HEK293T (cell line): ENCODE measurements around the gene IGF1R.

ENCODE experiments used
- ARNT ChIP-seq: fragments of 450-650 bp; IDR thresholded peaks from 2 replicates; pipeline ENCODE4 v1.6.1; 2017; ENCODE audit warnings: mild to moderate bottlenecking
- BHLHE40 ChIP-seq: fragments of 450-650 bp; IDR thresholded peaks from 2 replicates; pipeline ENCODE4 v1.6.1; 2016; ENCODE audit warnings: mild to moderate bottlenecking, moderate library complexity, borderline replicate concordance
- CTBP1 ChIP-seq: fragments of 450-650 bp; IDR thresholded peaks from 2 replicates; pipeline ENCODE4 v1.6.1; 2016; ENCODE audit warnings: borderline replicate concordance
- ELF4 ChIP-seq: fragments of 450-650 bp; IDR thresholded peaks from 2 replicates; pipeline ENCODE4 v1.6.1; 2017; ENCODE audit warnings: antibody characterized with exemption
- FOXA1 ChIP-seq: fragments of 450-650 bp; IDR thresholded peaks from 2 replicates; pipeline ENCODE4 v1.6.1; 2016; ENCODE audit warnings: mild to moderate bottlenecking
- FOXK2 ChIP-seq: fragments of 450-650 bp; IDR thresholded peaks from 2 replicates; pipeline ENCODE4 v1.6.1; 2016; ENCODE audit warnings: mild to moderate bottlenecking
- FOXM1 ChIP-seq: fragments of 450-650 bp; IDR thresholded peaks from 2 replicates; pipeline ENCODE4 v1.6.1; 2017; ENCODE audit warnings: mild to moderate bottlenecking, borderline replicate concordance
- HDGF ChIP-seq: fragments of 450-650 bp; IDR thresholded peaks from 2 replicates; pipeline ENCODE4 v1.6.1; 2017; ENCODE audit warnings: antibody characterized with exemption, borderline replicate concordance
- L3MBTL2 ChIP-seq: fragments of 450-650 bp; conservative IDR thresholded peaks from 2 replicates; pipeline ENCODE4 v1.6.1; 2016; ENCODE audit warnings: mild to moderate bottlenecking
- LEF1 ChIP-seq: fragments of 450-650 bp; IDR thresholded peaks from 2 replicates; pipeline ENCODE4 v1.6.1; 2017; ENCODE audit warnings: mild to moderate bottlenecking, borderline replicate concordance
- NFRKB ChIP-seq: fragments of 450-650 bp; IDR thresholded peaks from 2 replicates; pipeline ENCODE4 v1.6.1; 2016; ENCODE audit warnings: mild to moderate bottlenecking, moderate library complexity
- SP1 ChIP-seq: fragments of 450-650 bp; IDR thresholded peaks from 2 replicates; pipeline ENCODE4 v1.6.1; 2017
- SUZ12 ChIP-seq: fragments of 450-650 bp; IDR thresholded peaks from 2 replicates; pipeline ENCODE4 v1.6.1; 2016; ENCODE audit warnings: mild to moderate bottlenecking
- TARDBP ChIP-seq: fragments of 450-650 bp; IDR thresholded peaks from 2 replicates; pipeline ENCODE4 v1.6.1; 2016

DNA sequence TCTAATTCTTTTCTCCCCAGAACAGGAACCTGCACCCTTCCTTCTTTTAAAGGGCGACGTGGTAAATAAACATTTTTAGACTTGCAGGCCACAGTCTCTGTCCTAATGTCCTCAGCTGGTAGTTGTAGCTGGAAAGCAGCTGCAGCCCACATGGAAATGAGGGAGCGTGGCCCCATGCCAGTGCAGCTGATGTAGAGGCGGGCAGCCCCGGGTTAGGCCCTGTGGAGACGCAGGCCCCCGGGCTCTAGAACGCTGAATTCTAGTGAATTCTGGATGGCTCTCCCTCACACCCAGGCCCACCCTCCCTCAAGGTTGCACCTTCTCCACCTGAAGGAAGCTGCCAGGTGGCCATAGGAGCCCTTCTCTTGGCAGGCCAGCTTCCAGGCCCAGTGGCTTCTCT, 307.0 kb downstream of the IGF1R start:
- TF ChIP-seq HDGF (no peak), FOXM1 (no peak), FOXA1 (no peak), FOXK2 (no peak), SUZ12 (no peak), SP1 (no peak), CTBP1 (no peak), BHLHE40 (no peak), ELF4 (no peak), LEF1 (no peak), ARNT (no peak), L3MBTL2 (no peak), TARDBP (no peak), NFRKB (no peak)
